Erythroblast (primary cell): Measurements from ENCODE around the gene S1PR4.
"Not testable (repeated sequence)": the region's sequence is repeated elsewhere in the genome, so short reads cannot be mapped to it uniquely, and the experiment has no call there.

ENCODE experiments used
- DNase-seq, 2 experiments: peaks; one replicate each; lab custom pipeline; 2025; lab: John Stamatoyannopoulos, UW
- GATA1 ChIP-seq: IDR thresholded peaks from 2 replicates; pipeline ENCODE4 v1.6.1; 2011; ENCODE audit warnings: low read depth, mild to moderate bottlenecking, control low read depth, low read length, moderate library complexity
- POLR2A ChIP-seq: IDR thresholded peaks from 2 replicates; pipeline ENCODE4 v1.6.1; 2011; ENCODE audit warnings: mild to moderate bottlenecking, low read length

The S1PR4 gene

GRCh38 chr19:3188627-3189596 lies 10.3 kb downstream of the S1PR4 start:
- no peak for DNase-seq
- TF ChIP-seq POLR2A (no peak), GATA1 (no peak)

GRCh38 chr19:3189702-3190469 lies 11.3 kb downstream of the S1PR4 start:
- TF ChIP-seq GATA1 (no peak), POLR2A (no peak)
- DNase-seq: no peak

DNA sequence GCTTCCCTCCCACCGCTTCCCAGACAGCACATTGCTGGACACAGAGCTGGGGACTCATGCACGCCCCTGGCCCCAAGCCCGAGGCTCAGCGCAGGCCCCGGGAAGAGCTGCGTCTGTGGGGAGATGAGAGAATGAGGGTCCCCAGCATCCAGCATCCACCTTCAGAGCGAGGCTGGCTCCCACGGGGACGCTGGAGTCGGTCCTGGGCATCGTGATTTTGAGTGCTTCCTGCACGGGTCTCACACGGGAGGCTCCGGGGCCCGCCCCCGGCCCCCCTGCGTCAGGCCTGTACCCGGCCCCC lies 11.9 kb downstream of the S1PR4 start:
- no peak for DNase-seq
- TF ChIP-seq GATA1 (no peak), POLR2A (no peak)

DNA sequence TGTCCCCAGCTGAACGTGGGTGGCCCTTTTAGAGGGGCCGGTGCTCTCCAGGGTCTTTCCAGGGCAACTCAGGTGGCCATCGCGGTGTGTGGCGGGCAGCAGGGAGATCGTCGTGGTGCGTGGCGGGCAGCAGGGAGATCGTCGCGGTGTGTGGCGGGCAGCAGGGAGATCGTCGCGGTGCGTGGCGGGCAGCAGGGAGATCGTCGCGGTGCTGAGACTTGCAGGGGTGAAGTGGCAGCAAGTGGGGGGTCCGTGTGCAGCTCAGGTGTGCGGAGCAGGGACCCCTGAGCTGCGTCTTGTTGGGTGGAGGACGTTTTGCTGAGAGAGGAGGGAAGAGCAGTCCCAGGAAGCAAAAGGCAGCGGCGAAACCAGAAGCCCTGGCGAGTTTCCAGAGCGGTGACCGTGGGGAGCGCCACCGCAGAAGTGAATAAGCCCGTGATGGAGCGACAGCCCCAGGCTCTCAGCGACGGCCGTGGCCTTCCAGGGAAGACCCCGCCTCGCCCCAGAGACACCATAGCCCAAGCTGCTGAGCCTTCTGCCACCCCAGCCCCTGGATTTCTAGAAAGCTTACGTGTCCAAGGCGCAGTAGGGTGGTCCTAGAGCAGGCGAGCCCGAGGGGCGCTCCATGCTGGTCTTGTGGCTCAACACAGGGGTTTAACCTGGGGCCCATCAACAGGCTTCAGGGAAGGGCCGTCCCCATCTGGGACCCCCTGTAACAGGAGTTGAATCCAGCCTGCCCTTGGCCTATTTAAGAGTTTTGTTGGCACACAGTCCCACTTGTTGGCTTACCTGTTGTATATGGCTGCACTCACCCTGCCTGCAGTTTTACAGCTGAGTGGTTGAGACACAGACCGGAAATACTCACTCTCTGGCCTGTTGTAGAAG lies 12.6 kb downstream of the S1PR4 start:
- TF ChIP-seq GATA1 (no peak), POLR2A (no peak)
- DNase-seq: no peak

DNA sequence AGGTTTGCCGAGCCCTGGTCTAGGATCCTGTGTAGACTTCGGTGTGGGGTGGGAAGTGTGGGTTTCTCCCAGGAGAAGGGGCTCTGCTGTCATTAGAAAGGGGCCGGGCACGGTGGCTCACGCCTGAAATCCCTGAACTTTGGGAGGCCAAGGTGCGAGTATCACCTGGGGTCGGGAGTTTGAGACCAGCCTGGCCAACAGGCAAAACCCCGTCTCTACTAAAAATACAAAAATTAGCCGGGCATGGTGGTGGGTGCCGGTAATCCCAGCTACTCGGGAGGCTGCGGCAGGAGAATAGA lies 13.2 kb downstream of the S1PR4 start:
- DNase-seq: not testable (repeated sequence)

- DNase-seq: no peak
- no peak for TF ChIP-seq GATA1
- no peak for TF ChIP-seq POLR2A
Observed at GRCh38 chr19:3192228-3192635, 13.7 kb downstream of the S1PR4 start.

GRCh38 chr19:3192684-3193083 lies 14.1 kb downstream of the S1PR4 start:
- no peak for DNase-seq
- TF ChIP-seq POLR2A: no peak
- no peak for TF ChIP-seq GATA1

DNA sequence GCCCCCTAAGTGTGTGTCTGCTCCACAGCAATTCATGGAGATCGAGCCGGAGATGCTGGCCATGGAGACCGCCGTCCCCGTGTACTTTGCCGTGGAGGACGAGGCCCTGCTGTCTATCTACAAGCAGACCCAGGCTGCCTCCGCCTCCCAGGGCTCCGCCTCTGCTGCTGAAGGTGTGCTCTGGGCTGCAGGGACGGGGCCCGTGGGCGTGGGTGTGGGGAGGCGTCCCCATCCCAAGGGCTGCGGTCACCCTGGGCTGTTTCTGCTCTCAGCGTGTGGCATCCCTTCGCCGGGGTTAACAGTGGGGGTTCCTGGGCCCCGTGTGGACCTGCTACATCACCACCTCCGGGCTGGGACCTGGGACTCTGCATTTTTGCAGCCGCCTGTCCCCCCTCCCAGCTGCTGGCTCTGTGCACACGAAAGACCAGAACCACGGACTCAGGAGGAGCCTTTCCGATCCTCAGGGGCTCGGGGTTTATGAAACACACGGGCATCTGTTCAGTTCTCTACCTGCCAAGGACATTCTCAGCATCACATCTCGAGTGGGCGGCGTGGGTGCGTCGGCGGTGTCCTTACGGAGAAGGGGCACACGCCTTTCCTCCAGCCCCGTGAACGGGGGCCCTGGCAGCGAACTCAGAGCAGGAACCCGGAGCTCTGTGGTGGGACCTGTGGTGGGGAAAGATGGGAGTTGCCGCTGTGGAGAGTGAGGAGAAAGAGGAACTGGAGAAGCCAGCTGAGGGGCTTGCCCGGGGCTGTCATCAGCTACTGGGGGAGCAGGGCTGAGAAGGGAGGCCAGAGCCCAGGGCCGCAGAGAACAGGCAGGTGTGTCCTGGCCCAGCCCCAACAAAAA lies 14.9 kb downstream of the S1PR4 start:
- TF ChIP-seq GATA1 (no peak), POLR2A (no peak)
- peak in 1 of 2 experiments; percentile 49 for DNase-seq

DNA sequence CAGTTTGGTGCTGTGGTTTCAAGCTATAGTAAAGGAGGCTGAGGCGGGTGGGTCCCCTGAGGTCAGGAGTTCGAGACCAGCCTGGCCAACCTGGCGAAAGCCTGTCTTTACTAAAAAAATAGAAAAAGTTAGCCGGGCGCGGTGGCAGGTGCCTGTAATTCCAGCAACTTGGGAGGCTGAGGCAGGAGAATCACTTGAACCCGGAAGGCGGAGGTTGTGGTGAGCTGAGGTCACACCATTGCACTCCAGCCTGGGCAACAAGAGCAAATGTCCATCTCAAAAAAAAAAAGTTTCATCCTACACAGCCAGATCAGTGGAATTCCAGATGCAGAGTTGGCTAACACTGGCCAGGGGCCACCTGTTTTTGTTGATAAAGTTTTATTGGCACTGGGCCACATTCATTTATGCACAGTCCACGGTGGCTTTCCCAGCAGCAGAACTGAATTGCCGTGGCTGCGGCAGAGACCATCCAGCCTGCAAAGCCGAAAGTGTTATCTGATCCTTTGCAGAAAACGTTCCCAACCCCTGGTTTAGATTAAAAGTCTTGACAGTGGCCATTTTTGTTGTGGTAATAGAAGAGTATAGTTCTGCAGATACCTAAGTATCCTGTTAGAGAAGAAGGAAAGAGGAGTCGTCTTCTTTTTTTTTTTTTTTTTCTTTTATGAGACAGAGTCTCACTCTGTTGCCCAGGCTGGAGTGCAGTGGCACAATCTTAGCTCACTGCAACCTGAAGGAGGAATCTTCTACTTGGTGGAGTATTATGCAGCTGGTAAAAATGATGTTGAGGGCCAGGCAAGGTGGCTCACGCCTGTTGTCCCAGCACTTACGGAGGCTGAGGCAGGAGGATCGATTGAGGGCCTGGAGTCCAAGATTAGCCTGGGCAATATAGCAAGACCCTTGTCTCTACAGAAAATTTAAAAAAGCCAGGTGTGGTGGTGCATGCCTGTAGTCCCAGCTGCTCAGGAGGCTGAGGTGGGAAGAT lies 15.8 kb downstream of the S1PR4 start:
- peak; percentile 88 to 94 for DNase-seq

DNA sequence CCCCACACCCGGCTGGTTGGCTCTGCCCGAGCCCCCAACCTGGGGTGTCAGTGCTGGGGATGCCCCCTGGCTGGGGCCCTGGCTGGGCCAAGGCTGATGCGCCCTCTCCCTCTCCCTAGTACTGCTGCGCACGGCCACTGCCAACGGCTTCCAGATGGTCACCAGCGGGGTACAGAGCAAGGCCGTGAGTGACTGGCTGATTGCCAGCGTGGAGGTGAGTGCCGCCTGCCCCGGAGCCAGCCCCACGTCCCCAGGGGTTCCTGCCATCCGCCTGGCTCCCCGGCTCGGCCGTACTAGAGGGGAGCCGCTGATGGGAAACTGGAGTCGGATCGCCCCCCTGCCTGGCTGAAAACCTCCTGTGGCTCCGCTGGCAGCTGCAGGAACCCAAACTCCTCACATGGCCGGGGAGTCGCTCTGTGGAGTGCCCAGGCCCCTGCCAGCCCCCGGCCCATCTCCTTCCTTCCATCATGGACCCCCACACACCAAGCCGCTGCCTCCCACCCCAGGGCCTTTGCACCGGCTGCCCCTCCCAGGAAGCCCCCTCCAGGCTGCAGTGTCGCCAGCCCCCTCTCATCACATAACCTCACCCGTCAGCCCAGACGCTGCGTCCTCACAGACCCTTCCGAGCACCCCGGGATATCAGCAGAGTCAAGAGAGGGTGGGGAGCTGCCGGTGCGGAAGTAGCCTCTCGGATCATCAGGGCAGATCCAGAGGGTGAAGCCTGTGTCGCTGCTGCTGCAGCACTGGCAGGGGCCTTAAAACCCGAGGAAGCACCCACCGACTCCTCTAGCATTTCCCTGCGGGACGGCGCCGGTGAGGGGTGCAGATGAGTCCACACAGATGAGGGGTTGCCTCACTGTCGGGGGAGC lies 17.7 kb downstream of the S1PR4 start:
- DNase-seq: no peak
- TF ChIP-seq GATA1 (no peak), POLR2A (no peak)

More for the DNA sequence above, 15.8 kb downstream of the S1PR4 start:
- TF ChIP-seq POLR2A: no peak
- TF ChIP-seq GATA1: peak; percentile 14

DNA sequence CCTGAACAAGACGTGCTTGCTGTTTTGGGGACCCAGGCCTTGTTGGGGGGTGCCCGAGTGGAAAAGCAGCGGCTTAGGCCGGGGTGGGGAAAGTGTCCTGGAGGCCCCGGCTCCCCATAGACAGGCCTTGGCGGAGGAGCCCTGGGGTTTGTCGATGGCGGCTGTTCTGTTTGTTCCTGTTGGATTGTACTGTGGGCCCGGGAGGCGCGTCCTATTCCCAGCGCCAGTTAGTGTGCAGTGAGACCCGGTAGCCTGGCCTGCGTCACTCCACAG lies 18.3 kb downstream of the S1PR4 start:
- TF ChIP-seq POLR2A: no peak

More for the DNA sequence above, 18.3 kb downstream of the S1PR4 start:
- DNase-seq: no peak
